OCI-LY1 (cell line): Measurements from ENCODE around the gene GCN1.

Source experiments
- H2AFZ ChIP-seq: fragments of 200-600 bp; sonication (generic), shearing (Covaris generic); 2 replicates; pipeline ENCODE4 v1.6.0; 2014; ENCODE audit warnings: antibody characterized with exemption, mild to moderate bottlenecking, low read length
- H3F3A ChIP-seq: fragments of 200-600 bp; sonication (generic), shearing (Covaris generic); 2 replicates; pipeline ENCODE4 v1.6.0; 2014; ENCODE audit warnings: mild to moderate bottlenecking, antibody characterized with exemption, low read length, moderate library complexity; ENCODE audit not compliant: insufficient read depth
- H3K27ac ChIP-seq: fragments of 200-600 bp; sonication (generic); 2 replicates; pipeline ENCODE4 v1.5.1; 2014; ENCODE audit warnings: low read length, mixed run types, mild to moderate bottlenecking, low read depth; ENCODE audit not compliant: poor library complexity, severe bottlenecking
- H3K27me3 ChIP-seq: fragments of 200-600 bp; sonication (generic); 2 replicates; pipeline ENCODE4 v1.6.0; 2014; ENCODE audit warnings: antibody characterized with exemption, mild to moderate bottlenecking, low read length, moderate library complexity; ENCODE audit not compliant: insufficient read depth
- H3K36me3 ChIP-seq: fragments of 200-600 bp; sonication (generic); 2 replicates; pipeline ENCODE4 v1.6.1; 2014; ENCODE audit warnings: mild to moderate bottlenecking, antibody characterized with exemption, low read length, moderate library complexity, mixed read lengths; ENCODE audit not compliant: insufficient read depth
- H3K4me1 ChIP-seq: fragments of 200-600 bp; sonication (generic); 2 replicates; pipeline ENCODE4 v1.5.1; 2014; ENCODE audit warnings: mild to moderate bottlenecking, low read length, moderate library complexity; ENCODE audit not compliant: insufficient read depth, severe bottlenecking
- H3K4me2 ChIP-seq: fragments of 200-600 bp; sonication (generic), shearing (Covaris generic); 2 replicates; pipeline ENCODE4 v1.6.1; 2014; ENCODE audit warnings: low read length
- H3K4me3 ChIP-seq: fragments of 200-600 bp; sonication (generic); 2 replicates; pipeline ENCODE4 v1.5.1; 2014; ENCODE audit warnings: low read length, low read depth, mild to moderate bottlenecking, mixed read lengths; ENCODE audit not compliant: poor library complexity, severe bottlenecking
- H3K79me2 ChIP-seq: fragments of 200-600 bp; shearing (Covaris generic); 2 replicates; pipeline ENCODE4 v1.6.1; 2016; ENCODE audit warnings: mixed run types, low read length, mixed read lengths; ENCODE audit not compliant: insufficient read depth
- H3K9ac ChIP-seq: fragments of 200-600 bp; sonication (generic), shearing (Covaris generic); 2 replicates; pipeline ENCODE4 v1.6.1; 2014; ENCODE audit warnings: mild to moderate bottlenecking, low read length, mixed read lengths
- H3K9me2 ChIP-seq: fragments of 200-600 bp; sonication (generic), shearing (Covaris generic); 2 replicates; pipeline ENCODE4 v1.6.1; 2014; ENCODE audit warnings: low read depth, mild to moderate bottlenecking, low read length, mixed read lengths
- H3K9me3 ChIP-seq: fragments of 200-600 bp; shearing (Covaris generic); 2 replicates; pipeline ENCODE4 v1.6.1; 2014; ENCODE audit warnings: low read length, mixed read lengths
- H4K20me1 ChIP-seq: fragments of 200-600 bp; sonication (generic), shearing (Covaris generic); 2 replicates; pipeline ENCODE4 v1.6.0; 2016; ENCODE audit warnings: mild to moderate bottlenecking, low read length; ENCODE audit not compliant: insufficient read depth
- CTCF ChIP-seq: fragments of 200-600 bp; sonication (generic), shearing (Covaris generic); IDR thresholded peaks from 2 replicates; pipeline ENCODE4 v1.5.1; 2017; ENCODE audit warnings: mild to moderate bottlenecking, antibody characterized with exemption, low read length, moderate library complexity, mixed read lengths
- EZH2 ChIP-seq: fragments of 200-600 bp; sonication (generic), shearing (Covaris generic); IDR thresholded peaks from 2 replicates; pipeline ENCODE4 v1.8.0; 2017; ENCODE audit warnings: borderline replicate concordance, mixed run types, mild to moderate bottlenecking, antibody characterized with exemption, low read length, moderate library complexity, mixed read lengths

The GCN1 gene

GRCh38 chr12:120216742-120217605 lies 22.5 kb upstream of the GCN1 start:
- Histone ChIP-seq H3K9me2 (no peaks in the 10 kb centered on the region), H4K20me1 (no peaks in the 10 kb centered on the region), H3K4me3 (no peak overlapping the region), H3K27me3 (no peaks in the 10 kb centered on the region; the same call in 1 of the 2 replicates), H3K4me2 (no peak overlapping the region), H3F3A (no peaks in the 10 kb centered on the region), H3K36me3 (no peaks in the 10 kb centered on the region), H3K9ac (no peak overlapping the region), H3K79me2 (no peaks in the 10 kb centered on the region), H3K27ac (no peak overlapping the region), H3K9me3 (no peaks in the 10 kb centered on the region), H2AFZ (no peak overlapping the region), H3K4me1 (no peaks in the 10 kb centered on the region)
- TF ChIP-seq EZH2 = no peak
- TF ChIP-seq CTCF = no peak

- no peaks in the 10 kb centered on the region for H4K20me1 ChIP-seq
- peaks cover 5% of the 10 kb centered on the region; the same call in 1 of the 2 replicates for H3K36me3 ChIP-seq
- H3K27ac ChIP-seq = no peak overlapping the region
- H3K4me2 ChIP-seq = no peak overlapping the region
- no peaks in the 10 kb centered on the region; the same call in 1 of the 2 replicates for H3K27me3 ChIP-seq
- H3K4me3 ChIP-seq = no peak overlapping the region
- no peaks in the 10 kb centered on the region for H3K79me2 ChIP-seq
- H3K9me3 ChIP-seq = no peaks in the 10 kb centered on the region
- TF ChIP-seq CTCF (no peak), EZH2 (no peak)
- H3K4me1 ChIP-seq = no peaks in the 10 kb centered on the region
- H3K9ac ChIP-seq = no peak overlapping the region
- H3F3A ChIP-seq = no peaks in the 10 kb centered on the region
- H3K9me2 ChIP-seq = no peaks in the 10 kb centered on the region
- H2AFZ ChIP-seq = no peak overlapping the region
Observed at GRCh38 chr12:120215766-120216735, 21.5 kb upstream of the GCN1 start.

GRCh38 chr12:120215357-120215735 lies 20.8 kb upstream of the GCN1 start:
- TF ChIP-seq EZH2 = no peak
- no peak for TF ChIP-seq CTCF
- Histone ChIP-seq H2AFZ (no peak overlapping the region), H3K27ac (no peak overlapping the region), H3K79me2 (no peaks in the 10 kb centered on the region), H3K9me3 (no peaks in the 10 kb centered on the region), H3K9ac (no peak overlapping the region), H3K9me2 (no peaks in the 10 kb centered on the region), H3K36me3 (peaks cover 8% of the 10 kb centered on the region; the same call in 1 of the 2 replicates), H3F3A (no peaks in the 10 kb centered on the region), H3K4me3 (no peak overlapping the region), H4K20me1 (no peaks in the 10 kb centered on the region), H3K4me2 (no peak overlapping the region), H3K4me1 (no peaks in the 10 kb centered on the region), H3K27me3 (no peaks in the 10 kb centered on the region; the same call in 1 of the 2 replicates)
